Measurements from ENCODE around the gene B3GALT2. TPM values are rescaled to one million over a fixed set of nuclear protein-coding genes. Genes with fewer than 3 reads are reported as not detected.

B3GALT2 gene
- total RNA-seq, 1 donor from 2014 or later: 0.13 TPM

Other genes starting within 250 kb of the B3GALT2 start
- 88.1 and 93.1 TPM in 2 replicates for gene UCHL5, start 127.3 kb downstream of the B3GALT2 start, total RNA-seq
- gene RO60, start 127.0 kb downstream of the B3GALT2 start, total RNA-seq: 68.7 and 70.0 TPM in 2 replicates
- gene GLRX2, start 81.2 kb downstream of the B3GALT2 start, total RNA-seq: 29.6 and 32.9 TPM in 2 replicates
- gene CDC73, start 64.6 kb downstream of the B3GALT2 start, total RNA-seq: 56.1 and 57.3 TPM in 2 replicates

Data from activated T-helper 1 cell treated with anti-CD3 and anti-CD28 coated beads, Interleukin-12 subunit alpha, Interleukin-12 subunit beta, Interleukin-2, Interleukin-4 antibody, amounts not matched to agents 30 ng/mL and 10 ng/mL and 1 ng/mL, durations not matched to agents 14 hours and 24 hours and 36 hours (primary cell).